Kidney (tissue), 14 donors: ENCODE data around the gene UNKL. TPM values are rescaled to one million over a fixed set of nuclear protein-coding genes. Genes with fewer than 3 reads are reported as not detected.

Source experiments
- DNase-seq, 5 donors: peaks; one replicate each; pipeline ENCODE4 v3.0.0-alpha.2; 2013 to 2020
- FAIRE-seq: peaks from 2 replicates; lab custom pipeline; 2012; peaks lifted over from hg19 to GRCh38; lab: Jason Lieb, UNC
- H3K27ac ChIP-seq, 2 donors: one replicate each; pipeline ENCODE4 v1.7.0; 2013; ENCODE audit warnings: low read depth in 2 of 2, low read length in 2 of 2, inconsistent platforms in 1 of 2
- H3K27me3 ChIP-seq: one replicate; pipeline ENCODE4 v1.7.1; 2013; ENCODE audit warnings: low read length, inconsistent platforms; ENCODE audit not compliant: control insufficient read depth, insufficient read depth
- H3K36me3 ChIP-seq, 3 donors: one replicate each; pipeline versions ENCODE4 v1.7.0 to v1.7.1; 2013; ENCODE audit warnings: low read length in 3 of 3, control low read depth in 1 of 3, inconsistent platforms in 1 of 3; ENCODE audit not compliant: insufficient read depth in 3 of 3, control insufficient read depth in 2 of 3
- H3K4me1 ChIP-seq, 3 donors: one replicate each; pipeline versions ENCODE4 v1.7.0 to v1.7.1; 2013; ENCODE audit warnings: low read length in 3 of 3, inconsistent platforms in 1 of 3, low read depth in 1 of 3; ENCODE audit not compliant: control insufficient read depth in 2 of 3, insufficient read depth in 2 of 3
- H3K4me3 ChIP-seq, 3 donors: one replicate each; pipeline versions ENCODE4 v1.7.0 to v1.8.1; 2013; ENCODE audit warnings: low read length in 3 of 3, control low read depth in 1 of 3, inconsistent platforms in 1 of 3
- H3K9ac ChIP-seq, 3 donors: one replicate each; pipeline versions ENCODE4 v1.7.0 to v1.7.1; 2013; ENCODE audit warnings: low read length in 3 of 3, control low read depth in 1 of 3, inconsistent platforms in 1 of 3
- H3K9me3 ChIP-seq, 3 donors: one replicate each; pipeline versions ENCODE4 v1.7.0 to v1.7.1; 2013; ENCODE audit warnings: low read length in 3 of 3, control low read depth in 1 of 3, inconsistent platforms in 1 of 3; ENCODE audit not compliant: control insufficient read depth in 2 of 3, insufficient read depth in 1 of 3
- CTCF ChIP-seq: IDR thresholded peaks from 3 replicates; pipeline ENCODE4 v1.5.1; 2012; ENCODE audit warnings: mild to moderate bottlenecking, moderate library complexity, borderline replicate concordance; ENCODE audit not compliant: insufficient read depth; ENCODE audit errors: extremely low read depth
- intact Hi-C: fragments of 100-400 bp; cut with DNase I; formaldehyde crosslinking; loops from one replicate; pipeline ENCODE4 v1.11.1; 2022
- polyA plus RNA-seq: library from polyadenylated mRNA; stranded (reverse); fragments of 350-450 nt; fragmentation: Illumina TruSeq; extraction: RNeasy Lipid Tissue Mini Kit (QIAGEN cat#74804); gene quantifications from one replicate; pipeline ENCODE4 v1.2.3, GENCODE V29; 2014; ENCODE audit warnings: low read depth, low replicate concordance; ENCODE audit not compliant: insufficient read depth
- total RNA-seq: library from RNA; stranded (reverse); fragmentation: NEBNext Ultra II Directional; extraction: Animal tissue kit (Norgen Biotek cat#: 25700); gene quantifications from one replicate; pipeline ENCODE4 v1.2.1, GENCODE V29; 2021
- donor health status: control.
- donor health status: control.
- donor health status: control.
- donor health status: control.
- donor health status: control.
- donor health status: DM: yes; HTN: yes; CAD: no.
- donor health status: Normal renal cell carcinoma (clear cell type).

Gene UNKL
- total and polyA plus RNA-seq, 2 donors from 2014 or later, result 5.5 to 26.0 TPM

DNA sequence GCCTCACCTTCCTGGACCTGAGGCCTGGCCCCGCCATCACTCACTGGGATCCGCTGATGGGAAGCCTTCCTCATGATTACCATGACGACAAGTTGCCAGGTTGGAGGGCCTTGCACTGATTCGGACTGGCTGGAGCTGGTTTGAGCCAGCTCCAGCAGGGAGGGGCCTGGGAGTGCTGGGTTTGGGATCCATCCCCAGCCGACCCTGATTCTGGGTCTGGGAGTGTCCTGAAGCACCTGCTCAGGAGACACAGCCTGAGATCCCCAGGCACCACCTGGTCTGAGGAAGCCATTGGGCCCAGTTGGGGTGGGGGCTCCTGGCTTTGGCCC, 86.9 kb downstream of the UNKL start:
- DNase-seq, result no peak
- H3K36me3 ChIP-seq, result peaks cover 0 to 16% (median 0%) of the 10 kb centered on the region in 3 donors
- no peak for TF ChIP-seq CTCF
- intact Hi-C loops, result no loop called here
- FAIRE-seq, result no peak
- peaks cover 0 to 12% (median 12%) of the 10 kb centered on the region in 3 donors for H3K4me1 ChIP-seq
- H3K9ac ChIP-seq, result no peak overlapping the region
- no peak overlapping the region for H3K27ac ChIP-seq
- no peak overlapping the region for H3K4me3 ChIP-seq
- H3K27me3 ChIP-seq, result peaks cover 4% of the 10 kb centered on the region
- H3K9me3 ChIP-seq, result no peaks in the 10 kb centered on the region

- H3K4me1 ChIP-seq, result peaks cover 0 to 8% (median 8%) of the 10 kb centered on the region in 3 donors
- H3K4me3 ChIP-seq, result no peak overlapping the region
- DNase-seq (no peak), FAIRE-seq (no peak)
- no peak for TF ChIP-seq CTCF
- no peak overlapping the region for H3K9ac ChIP-seq
- no peaks in the 10 kb centered on the region for H3K27me3 ChIP-seq
- no peaks in the 10 kb centered on the region for H3K9me3 ChIP-seq
- intact Hi-C loops, result no loop called here
- H3K27ac ChIP-seq, result no peak overlapping the region
- peaks cover 0 to 16% (median 0%) of the 10 kb centered on the region in 3 donors for H3K36me3 ChIP-seq
Measured at GRCh38 chr16:1326946-1327618, 87.4 kb downstream of the UNKL start.

- H3K4me3 ChIP-seq, result no peak overlapping the region
- no peak overlapping the region for H3K9ac ChIP-seq
- H3K36me3 ChIP-seq, result peaks cover 0 to 20% (median 2%) of the 10 kb centered on the region in 3 donors
- TF ChIP-seq CTCF, result no peak
- H3K4me1 ChIP-seq, result peaks cover 0 to 3% (median 2%) of the 10 kb centered on the region in 3 donors
- no peak for FAIRE-seq
- no peaks in the 10 kb centered on the region for H3K9me3 ChIP-seq
- intact Hi-C loops, result no loop called here
- H3K27me3 ChIP-seq, result no peaks in the 10 kb centered on the region
- DNase-seq, result no peak
- H3K27ac ChIP-seq, result no peak overlapping the region
Measured at GRCh38 chr16:1326391-1326790, 88.1 kb downstream of the UNKL start.
